Fibroblast of mammary gland (primary cell): ENCODE data around the gene ADCY9.

Experiments
- DNase-seq: peaks from one replicate; pipeline ENCODE4 v3.0.0-alpha.2; 2010; ENCODE audit warnings: low read depth
- H3K4me3 ChIP-seq: 2 replicates; pipeline ENCODE4 v1.5.1; 2011; ENCODE audit warnings: low read depth, mild to moderate bottlenecking, low read length, moderate library complexity; ENCODE audit not compliant: control insufficient read depth
- TF ChIP-seq, protein P1 (sequence below): conservative IDR thresholded peaks from 2 replicates; pipeline ENCODE4 v1.5.1; 2011; ENCODE audit warnings: low read depth, low read length, inconsistent platforms; ENCODE audit not compliant: control insufficient read depth, insufficient read depth

The ADCY9 gene

DNA sequence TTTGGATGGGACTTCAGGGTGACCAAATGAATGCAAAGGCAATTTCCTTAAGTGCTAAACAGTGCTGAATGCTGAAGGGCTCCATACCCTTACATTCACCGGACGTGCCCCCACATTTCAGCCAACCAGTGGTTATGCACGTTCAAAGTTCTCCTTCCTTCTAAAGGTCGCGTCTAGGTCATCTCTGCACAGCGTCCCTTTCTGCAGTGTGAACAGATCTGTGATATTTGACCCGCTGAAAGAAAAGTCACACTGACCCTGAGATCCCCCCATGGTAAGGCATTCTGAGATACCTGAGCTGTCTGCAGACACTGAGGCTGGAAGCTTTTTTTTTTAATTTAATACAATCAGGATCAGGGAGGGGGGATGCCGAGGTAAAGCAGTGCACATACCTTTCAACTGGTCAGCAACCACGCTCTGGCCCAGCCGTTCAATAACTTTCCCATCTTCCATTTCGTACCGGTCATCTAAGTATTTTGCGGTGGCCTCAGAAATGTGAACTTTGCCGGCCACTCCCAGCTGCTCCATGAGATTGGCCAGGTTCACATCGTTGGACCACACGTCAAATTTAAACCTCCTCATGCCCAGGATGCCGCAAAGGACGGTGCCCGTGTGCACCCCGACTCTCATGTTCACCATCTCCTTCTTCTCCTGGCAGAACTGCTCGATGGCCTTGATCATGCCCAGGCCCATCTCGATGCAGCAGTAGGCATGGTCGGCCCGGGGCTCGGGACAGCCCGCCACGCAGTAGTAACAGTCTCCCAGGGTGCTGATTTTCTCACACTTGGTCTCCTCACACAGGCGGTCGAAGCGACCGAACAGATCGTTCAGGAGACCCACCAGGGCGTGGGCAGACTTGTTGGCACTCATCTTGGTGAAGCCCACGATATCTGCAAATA is 2.6 kb downstream of the ADCY9 start:
- TF ChIP-seq, protein P1, sequence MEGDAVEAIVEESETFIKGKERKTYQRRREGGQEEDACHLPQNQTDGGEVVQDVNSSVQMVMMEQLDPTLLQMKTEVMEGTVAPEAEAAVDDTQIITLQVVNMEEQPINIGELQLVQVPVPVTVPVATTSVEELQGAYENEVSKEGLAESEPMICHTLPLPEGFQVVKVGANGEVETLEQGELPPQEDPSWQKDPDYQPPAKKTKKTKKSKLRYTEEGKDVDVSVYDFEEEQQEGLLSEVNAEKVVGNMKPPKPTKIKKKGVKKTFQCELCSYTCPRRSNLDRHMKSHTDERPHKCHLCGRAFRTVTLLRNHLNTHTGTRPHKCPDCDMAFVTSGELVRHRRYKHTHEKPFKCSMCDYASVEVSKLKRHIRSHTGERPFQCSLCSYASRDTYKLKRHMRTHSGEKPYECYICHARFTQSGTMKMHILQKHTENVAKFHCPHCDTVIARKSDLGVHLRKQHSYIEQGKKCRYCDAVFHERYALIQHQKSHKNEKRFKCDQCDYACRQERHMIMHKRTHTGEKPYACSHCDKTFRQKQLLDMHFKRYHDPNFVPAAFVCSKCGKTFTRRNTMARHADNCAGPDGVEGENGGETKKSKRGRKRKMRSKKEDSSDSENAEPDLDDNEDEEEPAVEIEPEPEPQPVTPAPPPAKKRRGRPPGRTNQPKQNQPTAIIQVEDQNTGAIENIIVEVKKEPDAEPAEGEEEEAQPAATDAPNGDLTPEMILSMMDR: no peak
- no peak for DNase-seq
- H3K4me3 ChIP-seq: peak overlapping the region; percentile 55

DNA sequence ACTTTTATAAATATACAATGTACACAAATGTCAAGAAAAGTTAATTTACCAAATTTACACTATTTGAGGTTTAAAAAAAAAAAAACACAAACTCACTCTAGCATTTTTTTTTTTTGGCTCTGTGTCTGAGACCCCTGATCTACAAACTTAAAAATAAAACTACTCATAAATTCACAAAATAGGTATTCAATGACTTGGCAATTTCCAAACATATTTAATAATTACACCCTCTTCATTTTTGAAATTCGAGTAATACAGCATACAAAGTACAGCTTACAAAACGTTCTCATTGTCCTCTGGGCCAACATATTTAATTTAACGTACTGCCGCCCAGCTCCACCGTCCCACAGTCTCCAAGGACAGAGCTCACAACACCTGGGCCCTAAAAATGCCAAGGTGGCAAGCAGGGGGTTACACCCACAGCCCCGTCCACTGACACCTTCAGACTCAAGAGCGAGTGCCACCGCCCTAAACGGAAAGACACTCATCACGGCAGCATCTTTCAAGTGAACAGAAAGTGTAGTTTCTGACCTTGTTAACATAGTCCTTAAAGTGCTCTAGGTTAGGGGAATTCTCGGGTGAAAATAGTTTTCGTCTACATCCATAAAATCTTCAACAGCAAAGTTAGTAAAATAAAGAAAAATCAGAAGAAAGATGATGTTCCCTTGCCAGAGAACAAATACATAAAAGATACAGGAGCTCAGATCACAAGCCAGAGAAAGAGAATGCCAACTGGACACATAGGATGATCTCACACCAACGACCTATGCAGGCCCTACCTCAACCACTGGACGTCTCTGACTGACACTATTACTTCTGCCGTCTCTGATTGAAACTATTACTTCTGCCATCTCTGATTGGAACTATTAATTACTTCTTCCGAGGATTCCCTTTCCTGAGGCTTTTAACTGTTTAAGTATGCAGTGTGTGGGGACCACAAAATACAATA is 4.2 kb downstream of the ADCY9 start:
- peak; percentile 63 for DNase-seq
- peak overlapping the region; percentile 55 for H3K4me3 ChIP-seq
- TF ChIP-seq, protein P1: no peak

DNA sequence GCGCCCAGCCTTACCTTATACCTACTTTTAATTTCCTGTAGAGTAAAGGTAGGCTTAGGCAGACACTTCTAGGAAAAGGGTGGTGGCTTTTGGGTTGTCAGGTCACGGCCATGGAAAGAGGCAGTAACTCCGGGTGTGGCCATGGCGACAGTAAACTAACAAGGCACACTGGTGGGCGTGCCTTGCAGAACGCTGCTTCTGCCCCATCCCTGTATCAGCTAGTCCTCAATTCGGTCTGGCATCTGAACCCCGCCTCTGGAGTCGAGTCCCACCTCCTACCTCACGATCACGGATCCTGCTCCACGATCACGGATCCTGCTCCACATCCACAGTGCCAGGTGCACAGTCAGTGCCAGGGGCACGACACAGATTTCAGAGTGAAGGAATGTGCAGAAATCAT is 5.6 kb downstream of the ADCY9 start:
- TF ChIP-seq, protein P1: no peak
- DNase-seq: no peak
- no peak overlapping the region for H3K4me3 ChIP-seq

DNA sequence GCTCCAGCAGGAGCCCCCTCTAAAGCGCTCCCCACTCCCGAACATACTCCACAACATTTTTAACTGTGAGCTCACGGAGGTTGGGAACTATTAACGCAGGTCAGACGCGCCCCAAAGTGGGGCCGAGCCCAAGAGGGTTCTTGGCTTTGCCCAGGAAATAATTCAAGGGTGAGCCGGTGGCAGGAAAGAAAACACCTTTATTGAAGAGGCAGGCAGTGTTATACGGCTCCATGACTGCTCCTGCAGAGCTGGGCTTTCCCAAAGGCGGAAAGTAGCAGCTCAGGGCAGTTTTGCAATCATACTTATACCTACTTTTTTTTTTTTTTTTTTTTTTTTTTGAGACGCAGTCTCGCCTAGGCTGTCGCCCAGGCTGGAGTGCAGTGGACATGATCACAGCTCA is 6.2 kb downstream of the ADCY9 start:
- H3K4me3 ChIP-seq: no peak overlapping the region
- TF ChIP-seq, protein P1: no peak
- no peak for DNase-seq

DNA sequence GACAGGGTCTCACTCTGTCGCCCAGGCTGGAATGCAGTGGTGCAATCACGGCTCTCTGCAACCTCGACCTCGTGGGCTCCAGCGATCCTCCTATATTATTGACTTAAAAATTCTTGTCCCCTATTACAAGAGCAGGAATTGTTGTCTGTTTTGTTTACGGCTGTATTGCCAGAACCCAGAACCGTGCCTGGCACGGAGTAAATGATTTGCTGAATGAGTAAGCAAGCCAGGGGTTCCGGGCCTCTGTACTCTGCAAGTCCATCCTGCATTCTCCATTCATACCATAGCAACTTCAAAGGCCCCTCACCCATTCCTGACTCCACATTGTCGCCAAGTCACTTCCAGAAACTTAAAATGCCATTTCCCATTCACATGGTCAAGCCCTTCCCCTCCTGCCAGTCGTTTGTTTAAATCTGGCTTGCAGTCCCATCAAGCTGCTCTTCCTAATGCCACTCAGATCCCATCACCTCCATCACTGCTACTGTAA is 6.9 kb downstream of the ADCY9 start:
- no peak overlapping the region for H3K4me3 ChIP-seq
- TF ChIP-seq, protein P1: no peak
- no peak for DNase-seq

DNA sequence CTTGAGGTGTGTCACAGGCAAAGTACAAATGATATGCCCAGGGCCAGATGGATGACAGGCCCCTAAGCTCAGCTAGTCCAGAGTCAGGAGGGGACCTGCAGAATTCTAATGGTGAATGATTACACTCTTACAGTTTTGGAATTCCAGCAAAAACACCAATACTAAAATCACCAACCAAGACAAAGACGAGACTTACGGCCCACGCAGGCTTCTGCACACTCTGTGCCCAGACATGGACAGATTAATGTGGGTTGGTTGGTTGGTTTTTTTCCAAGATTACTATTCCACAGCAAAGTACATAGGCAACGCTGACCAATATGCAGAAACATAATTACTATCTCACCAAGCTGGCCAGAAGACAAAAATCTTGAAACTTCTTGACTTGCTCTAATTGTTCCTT is 9.7 kb downstream of the ADCY9 start:
- H3K4me3 ChIP-seq: no peak overlapping the region
- DNase-seq: no peak
- TF ChIP-seq, protein P1: no peak
